HG02840 (cell line): ENCODE results near the gene C12orf75.
"Not testable (repeated sequence)": the region's sequence is repeated elsewhere in the genome, so short reads cannot be mapped to it uniquely, and the experiment has no call there.

ENCODE experiments used
- ATAC-seq: cut with Tn5 transposase; IDR thresholded peaks from one replicate; pipeline ENCODE4 v1.9.1; 2021; ENCODE audit warnings: mild to moderate bottlenecking, moderate library complexity, moderate number of reproducible peaks; ENCODE audit not compliant: unreplicated experiment, low FRiP score

The C12orf75 gene

DNA sequence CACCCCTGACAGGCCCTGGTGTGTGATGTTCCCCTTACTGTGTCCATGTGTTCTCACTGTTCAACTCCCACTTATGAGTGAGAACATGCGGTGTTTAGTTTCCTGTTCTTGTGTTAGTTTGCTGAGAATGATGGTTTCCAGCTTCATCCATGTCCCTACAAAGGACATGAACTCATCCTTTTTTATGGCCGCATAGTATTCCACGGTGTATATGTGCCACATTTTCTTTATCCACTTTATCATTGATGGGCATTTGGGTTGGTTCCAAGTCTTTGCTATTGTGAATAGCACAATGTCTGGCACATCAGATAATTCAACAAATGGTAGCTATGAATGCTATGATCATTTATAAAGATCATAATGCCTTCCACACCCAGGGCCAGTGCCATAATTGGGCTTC lies 73.6 kb downstream of the C12orf75 start:
- ATAC-seq, result not testable (repeated sequence)

DNA sequence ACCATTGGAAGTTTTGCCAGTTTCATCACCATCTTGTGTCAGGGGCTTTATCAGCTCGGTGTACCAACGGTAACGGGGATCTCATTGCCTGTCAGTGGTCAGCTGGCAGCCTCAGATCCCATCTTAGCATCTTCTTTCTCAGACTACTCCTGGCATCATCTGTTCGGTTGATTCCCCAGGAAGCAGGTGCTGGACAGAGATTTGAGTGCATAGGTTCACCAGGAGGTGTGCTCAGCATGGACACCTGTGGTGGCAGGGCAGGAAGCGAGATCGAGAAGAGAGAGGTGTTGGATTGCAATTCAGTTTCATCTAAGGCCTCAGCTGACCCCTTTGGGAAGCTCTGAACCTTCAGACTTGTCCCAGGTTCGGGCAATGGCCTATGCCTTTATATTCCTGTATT lies 76.0 kb downstream of the C12orf75 start:
- ATAC-seq, result no peak

DNA sequence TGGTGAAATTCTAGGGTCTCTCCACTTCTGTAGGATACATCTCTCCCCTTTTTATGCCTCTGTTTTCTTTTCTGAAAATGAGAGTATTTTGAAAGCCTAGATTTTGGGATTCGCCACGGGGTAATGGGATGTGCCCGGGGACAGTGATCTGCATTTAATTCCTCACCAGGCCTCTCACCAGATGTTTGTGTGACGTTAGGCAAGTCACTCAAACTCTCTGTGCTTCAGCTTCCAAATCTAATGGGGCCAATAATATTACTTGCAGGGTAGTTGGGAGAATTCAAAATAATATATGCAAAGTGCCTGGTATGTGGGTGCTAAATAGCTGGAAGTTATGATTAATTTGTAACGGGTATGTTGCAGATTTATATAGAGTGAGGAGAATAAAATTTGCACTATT lies 78.8 kb downstream of the C12orf75 start:
- ATAC-seq, result no peak

DNA sequence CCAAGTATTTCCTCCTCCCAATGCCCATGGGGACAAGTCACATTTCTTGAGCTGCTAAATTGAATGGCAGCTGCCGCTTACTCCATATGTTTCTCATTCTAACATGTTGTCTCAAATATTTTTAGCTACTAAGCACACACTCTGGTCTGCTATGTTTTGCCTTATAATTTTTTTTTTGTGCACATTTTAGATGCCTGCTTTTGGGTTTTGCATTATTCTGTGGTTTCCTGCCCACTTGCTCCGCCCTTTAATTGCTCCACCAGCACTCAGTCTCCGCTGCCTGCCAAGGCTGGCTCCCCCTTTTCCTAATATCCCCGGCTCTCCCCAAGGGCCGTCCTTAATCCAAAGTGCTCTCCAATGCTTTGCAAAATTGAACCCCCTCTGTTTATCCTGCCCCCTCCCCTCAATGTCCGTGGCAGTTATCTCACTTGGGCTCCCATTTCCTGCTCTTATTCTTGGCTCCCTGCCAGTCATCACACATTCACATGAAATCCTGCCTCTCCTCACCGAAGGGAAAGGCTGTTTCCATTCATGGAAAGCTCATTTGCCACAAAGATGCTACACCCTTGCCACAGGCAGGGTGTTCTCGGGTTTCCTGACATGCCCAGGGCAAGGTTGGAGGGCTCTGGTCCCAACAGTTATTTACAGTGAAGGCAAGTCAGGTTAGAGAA lies 79.4 kb downstream of the C12orf75 start:
- no peak for ATAC-seq

DNA sequence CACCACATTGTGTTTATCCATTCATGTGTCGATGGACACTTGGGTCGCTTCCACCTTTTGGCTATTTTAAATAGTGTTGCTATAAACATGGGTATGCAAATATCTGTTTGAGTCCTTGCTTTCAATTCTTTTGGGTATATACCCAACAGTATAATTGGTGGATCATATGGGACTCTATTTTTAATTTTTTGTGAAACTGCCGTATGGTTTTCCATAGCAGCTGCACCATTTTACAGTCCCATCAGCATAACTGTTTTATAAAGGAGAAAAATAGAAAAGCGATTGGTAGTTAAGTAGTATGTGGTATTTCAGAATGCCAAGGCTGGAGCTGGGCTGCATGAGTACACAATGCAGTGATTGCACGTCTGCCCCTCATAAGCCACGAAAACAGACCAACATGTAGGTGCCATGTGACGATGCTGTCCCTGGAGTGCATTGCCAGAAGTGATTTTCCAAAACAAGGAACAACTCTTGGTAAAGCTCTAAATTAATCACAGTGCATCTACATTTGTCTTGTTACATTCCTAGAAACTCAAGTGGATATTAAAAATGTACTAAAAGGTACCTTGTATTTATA lies 83.5 kb downstream of the C12orf75 start:
- no peak for ATAC-seq

DNA sequence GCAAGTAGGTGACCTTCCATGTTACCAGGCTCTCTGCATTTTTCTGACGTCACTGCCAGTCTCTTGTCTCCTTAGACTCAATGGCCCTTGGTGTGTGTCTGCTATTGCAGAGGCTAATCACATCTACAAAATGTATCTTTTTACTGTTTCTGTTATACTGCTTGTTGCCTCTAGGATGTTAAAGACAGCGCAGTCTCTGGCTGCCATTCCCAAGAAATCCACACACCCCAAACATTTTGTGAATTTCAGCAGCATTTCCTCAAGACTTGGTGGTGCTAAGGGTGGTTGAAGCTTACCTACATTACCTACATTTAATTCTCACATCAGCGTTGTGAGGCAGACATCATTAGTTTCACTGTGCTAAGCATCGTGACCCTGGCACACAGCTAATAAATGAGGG lies 87.2 kb downstream of the C12orf75 start:
- ATAC-seq, result no peak

DNA sequence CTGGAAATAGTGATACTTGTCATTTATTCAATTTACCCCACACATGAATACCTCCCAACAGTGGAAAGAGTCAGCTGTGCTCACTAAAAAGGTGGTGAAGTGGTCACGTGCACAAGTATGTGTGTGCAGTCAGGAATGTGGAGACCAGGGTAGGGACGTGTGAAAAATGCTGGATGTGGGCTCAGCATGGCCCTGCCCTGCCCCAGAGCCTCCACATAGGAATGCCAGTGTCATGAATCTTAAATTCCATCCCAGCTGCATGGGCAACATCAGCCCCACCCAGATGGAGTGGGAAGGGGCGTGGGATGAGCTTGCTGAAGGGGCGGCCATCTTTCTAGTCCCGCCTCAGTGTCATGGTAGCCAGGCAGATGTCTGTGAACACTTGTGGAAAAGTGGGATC lies 87.7 kb downstream of the C12orf75 start:
- ATAC-seq, result no peak

DNA sequence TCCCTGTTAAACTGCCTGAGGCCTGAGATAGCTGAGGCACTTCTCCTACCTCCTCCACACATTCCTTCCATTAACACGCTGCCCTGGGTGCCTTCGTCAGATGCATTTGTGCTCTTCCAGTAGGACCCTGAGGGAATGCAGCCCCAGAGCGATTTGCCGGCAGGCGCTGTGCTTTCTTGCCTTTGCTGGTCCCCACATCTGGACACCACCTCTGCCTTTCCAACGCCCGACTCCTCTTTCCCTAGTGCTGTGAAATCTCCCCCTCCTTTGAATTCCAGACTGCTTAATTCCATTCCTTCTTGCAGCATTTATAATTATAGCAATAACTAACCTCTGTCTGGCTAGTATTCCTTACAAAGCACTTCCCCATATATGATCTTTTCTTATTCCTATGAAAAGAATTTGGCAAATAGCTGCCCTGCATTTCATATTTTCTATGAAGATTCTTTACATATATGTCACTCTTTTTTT lies 88.4 kb downstream of the C12orf75 start:
- no peak for ATAC-seq

DNA sequence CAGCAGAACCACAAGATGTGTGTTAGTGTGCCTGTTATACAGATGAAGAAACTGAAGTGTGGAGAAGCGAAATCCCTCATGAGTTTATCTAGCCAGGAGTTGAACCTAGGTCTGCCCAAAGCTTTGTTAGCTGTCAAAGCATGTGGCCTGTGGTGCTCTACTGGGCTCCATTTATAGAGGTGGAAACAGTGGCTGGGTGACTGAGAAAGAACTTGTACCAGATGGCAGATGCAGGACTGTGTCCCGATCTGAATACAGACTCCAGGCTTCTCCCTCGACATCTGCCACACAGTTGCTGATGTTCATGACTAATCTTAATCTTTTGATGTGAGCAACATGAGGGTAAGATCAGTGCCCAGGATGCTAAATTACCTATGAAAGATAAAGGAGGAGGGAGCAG lies 89.1 kb downstream of the C12orf75 start:
- no peak for ATAC-seq

DNA sequence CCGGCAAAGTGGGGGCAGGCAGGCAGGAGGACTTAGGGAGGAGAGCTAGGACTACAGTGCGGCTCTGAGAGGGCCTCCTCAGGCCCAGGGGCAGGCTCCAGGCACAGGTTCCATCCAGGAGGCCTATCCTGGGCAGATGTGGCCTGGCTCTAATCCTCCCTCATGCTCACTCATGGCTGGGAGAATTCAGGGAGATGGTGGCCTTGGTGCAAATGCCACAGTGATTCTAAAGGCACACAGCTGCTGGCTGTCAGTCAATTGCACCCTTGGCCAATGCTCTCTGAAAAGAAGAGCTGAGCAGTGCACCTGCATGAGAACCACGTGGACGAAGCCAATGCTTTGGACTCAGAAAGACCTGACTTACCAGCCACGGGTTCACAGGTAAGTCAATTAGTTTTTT lies 89.6 kb downstream of the C12orf75 start:
- ATAC-seq, result no peak

DNA sequence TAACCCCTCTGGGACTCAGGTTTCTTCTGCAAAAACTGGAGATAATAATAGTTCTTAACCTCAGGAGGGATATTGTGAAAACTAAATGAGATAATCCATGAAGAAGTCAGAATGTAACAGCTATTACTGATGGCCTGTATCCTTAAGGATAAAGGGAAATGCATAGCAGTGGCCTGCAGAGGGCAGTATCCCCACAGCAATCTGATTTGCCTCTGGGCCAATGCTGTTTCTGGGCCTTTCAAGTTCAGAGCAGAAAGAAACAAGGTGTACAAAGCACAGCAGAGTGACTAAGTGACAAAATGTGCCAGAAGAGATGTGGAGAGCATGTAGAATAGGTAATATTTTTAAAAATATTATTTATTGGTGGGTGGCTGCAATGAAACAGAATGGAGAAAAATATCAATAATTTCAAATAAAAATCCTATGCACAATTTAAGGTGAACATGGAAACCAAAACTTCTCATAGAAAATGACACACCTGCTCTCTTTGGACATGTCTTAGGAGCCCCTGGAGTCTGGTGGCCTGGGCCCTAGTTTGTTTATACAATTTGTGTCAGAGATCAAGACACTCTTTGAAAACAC lies 90.3 kb downstream of the C12orf75 start:
- peak; percentile 70 for ATAC-seq
